Adrenal gland (tissue), 5 donors: Measurements from ENCODE around the gene TMEM121B.

ENCODE experiments used
- POLR2A ChIP-seq, 2 donors: fragments of 450-650 bp; IDR thresholded peaks; one replicate each; pipeline ENCODE4 v1.6.1; 2017; ENCODE audit warnings: antibody characterized with exemption in 2 of 2, mild to moderate bottlenecking in 2 of 2, moderate library complexity in 1 of 2
- TF ChIP-seq, protein P1 (sequence below), 6 experiments: fragments of 450-650 bp in 4 of 6; fragments of 200-600 bp in 2 of 6; sonication (generic) in 1 of 6; IDR thresholded peaks; 1 replicate in 5 of 6; 2 replicates in 1 of 6; pipeline versions ENCODE4 v1.5.1 to v1.8.0; 2016 to 2021; ENCODE audit warnings: antibody characterized with exemption in 6 of 6, mild to moderate bottlenecking in 2 of 6, moderate library complexity in 1 of 6
- donor health status: DM: no; HTN: no; CAD: no.

GRCh38 chr22:17101475-17102296 is 19.5 kb downstream of the TMEM121B start:
- TF ChIP-seq, protein P1, sequence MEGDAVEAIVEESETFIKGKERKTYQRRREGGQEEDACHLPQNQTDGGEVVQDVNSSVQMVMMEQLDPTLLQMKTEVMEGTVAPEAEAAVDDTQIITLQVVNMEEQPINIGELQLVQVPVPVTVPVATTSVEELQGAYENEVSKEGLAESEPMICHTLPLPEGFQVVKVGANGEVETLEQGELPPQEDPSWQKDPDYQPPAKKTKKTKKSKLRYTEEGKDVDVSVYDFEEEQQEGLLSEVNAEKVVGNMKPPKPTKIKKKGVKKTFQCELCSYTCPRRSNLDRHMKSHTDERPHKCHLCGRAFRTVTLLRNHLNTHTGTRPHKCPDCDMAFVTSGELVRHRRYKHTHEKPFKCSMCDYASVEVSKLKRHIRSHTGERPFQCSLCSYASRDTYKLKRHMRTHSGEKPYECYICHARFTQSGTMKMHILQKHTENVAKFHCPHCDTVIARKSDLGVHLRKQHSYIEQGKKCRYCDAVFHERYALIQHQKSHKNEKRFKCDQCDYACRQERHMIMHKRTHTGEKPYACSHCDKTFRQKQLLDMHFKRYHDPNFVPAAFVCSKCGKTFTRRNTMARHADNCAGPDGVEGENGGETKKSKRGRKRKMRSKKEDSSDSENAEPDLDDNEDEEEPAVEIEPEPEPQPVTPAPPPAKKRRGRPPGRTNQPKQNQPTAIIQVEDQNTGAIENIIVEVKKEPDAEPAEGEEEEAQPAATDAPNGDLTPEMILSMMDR (IDR thresholded peaks at IDR 0.05), result no peak
- no peak for TF ChIP-seq POLR2A (IDR thresholded peaks at IDR 0.05)
